TTC549 (cell line): ENCODE data around the gene ZAR1L.

ENCODE experiments used
- FAIRE-seq: peaks from 2 replicates; lab custom pipeline; 2012; peaks lifted over from hg19 to GRCh38; lab: Jason Lieb, UNC

The ZAR1L gene

DNA sequence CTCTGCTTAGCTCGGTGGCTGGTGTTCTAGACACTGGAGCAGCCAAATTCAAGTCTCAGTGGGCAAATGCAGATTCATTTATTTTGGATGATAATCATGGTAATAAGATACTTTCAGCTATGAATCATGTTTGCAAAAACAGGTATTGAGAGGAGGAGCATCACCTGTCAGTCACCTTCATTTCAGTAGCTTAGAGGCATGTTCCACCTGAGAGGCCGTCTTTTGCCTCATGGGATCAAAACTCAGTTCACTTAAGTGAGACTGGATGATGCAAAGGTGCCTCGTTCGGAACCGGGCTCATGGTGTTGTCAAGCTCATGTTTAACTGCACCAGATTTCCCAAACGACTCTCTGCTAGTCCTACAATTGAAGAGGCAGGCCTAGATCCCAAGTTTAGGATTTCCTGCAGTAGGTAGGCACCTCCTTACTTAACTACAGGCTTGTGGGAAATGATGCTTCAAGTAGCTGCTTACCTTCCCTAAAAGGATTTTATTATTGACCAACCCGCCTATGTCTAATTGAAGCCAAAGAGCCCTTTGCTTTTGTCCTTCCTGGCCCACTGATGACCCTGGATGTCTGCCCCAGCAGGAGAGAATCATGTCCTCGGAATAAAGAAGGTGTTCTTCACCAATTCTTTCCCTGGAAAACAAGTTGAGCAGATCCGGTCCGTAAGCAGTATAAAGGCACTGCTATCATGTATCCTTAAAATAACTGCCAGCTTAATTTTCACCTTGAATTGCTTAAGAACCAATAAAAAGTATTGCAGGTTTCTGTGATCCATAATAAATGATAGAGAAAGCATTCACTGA lies 60.0 kb downstream of the ZAR1L start:
- FAIRE-seq: no peak

DNA sequence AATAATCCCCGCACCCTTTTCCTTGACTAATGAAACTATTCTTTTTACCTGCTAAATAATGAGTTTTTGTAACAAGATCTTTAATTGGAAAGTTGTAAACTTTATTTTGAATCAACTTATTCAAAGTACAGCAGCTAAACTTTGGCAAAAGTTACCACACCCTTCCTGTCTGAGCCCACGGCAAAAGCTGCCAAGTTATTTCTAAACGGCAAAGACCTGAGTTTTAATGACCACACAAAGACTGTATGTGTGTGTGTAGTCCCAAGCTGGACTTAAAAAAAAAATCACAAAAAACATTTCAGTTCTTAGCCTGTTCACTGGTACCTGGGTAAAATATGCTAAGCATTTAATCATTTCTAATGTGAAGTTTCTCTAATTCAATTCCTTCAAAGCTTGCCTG lies 60.7 kb downstream of the ZAR1L start:
- no peak for FAIRE-seq

GRCh38 chr13:32253911-32254399 lies 61.2 kb downstream of the ZAR1L start:
- no peak for FAIRE-seq
